ENCODE data around the gene ASB13. TPM values are rescaled to one million over a fixed set of nuclear protein-coding genes. Genes with fewer than 3 reads are reported as not detected.

Gene ASB13
- total and polyA plus RNA-seq, 2 of the 13 experiments (the other 11 are each of a cell fraction or from before 2014, with no cell fraction given), result 9.3 to 15.4 TPM

DNA sequence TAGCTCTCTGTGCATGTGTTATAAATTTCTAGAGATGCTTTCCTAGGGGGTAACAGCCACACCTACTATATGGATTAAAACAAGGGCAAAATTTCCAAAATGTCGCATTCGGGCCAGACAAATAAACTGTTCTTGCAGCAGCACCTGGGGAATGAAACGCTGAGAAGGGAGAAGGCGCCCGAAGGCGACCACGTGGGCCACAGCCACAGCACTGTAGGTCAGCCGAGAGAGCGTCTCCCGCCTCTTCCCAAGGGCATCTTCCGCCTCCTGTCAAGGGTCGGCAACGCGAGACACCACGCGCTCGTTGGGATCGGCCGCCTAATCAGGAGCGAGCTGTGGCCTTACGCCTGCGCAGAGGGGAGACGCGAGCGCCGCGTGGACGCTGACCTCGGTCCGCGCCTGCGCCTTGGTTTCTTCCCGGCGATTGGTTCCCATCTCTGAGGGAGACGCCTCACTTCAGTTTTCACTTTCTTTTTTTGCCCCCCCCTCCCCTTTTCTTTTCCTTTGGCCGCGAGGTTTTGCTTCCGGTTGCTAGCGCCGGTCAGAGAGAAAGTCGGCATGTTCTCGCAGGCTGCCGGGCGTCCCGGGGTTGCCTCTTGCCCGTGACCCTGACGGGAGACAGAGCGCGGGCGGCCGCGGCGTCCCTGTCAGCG, 18.0 kb upstream of the ASB13 start, which contains the start of gene TASOR2 (continued):
- TF ChIP-seq NFYC (CRISPR knock-in tag; IDR thresholded peaks at IDR 0.05) (peak; percentile 81), ZBTB42 (CRISPR knock-in tag; IDR thresholded peaks at IDR 0.05) (no peak), ADNP (CRISPR knock-in tag; IDR thresholded peaks at IDR 0.05) (no peak), MED13 (CRISPR knock-in tag; IDR thresholded peaks at IDR 0.05) (0 out of 2 replicates have a peak, but pooled peaks have one; percentile 54), ATF7-NPFF (CRISPR knock-in tag; IDR thresholded peaks at IDR 0.05; ENCODE audit: low read depth) (peak; percentile 94), ATM (IDR thresholded peaks at IDR 0.05; ENCODE audit: borderline replicate concordance) (no peak), KLF12 (CRISPR knock-in tag; IDR thresholded peaks at IDR 0.05; ENCODE audit: borderline replicate concordance) (peak; percentile 29; the same call in 1 of the 2 replicates), ZNF850 (CRISPR knock-in tag; conservative IDR thresholded peaks at IDR 0.05) (no peak; the same call in 1 of the 2 replicates), ZNF337 (CRISPR knock-in tag; IDR thresholded peaks at IDR 0.05; ENCODE audit: borderline replicate concordance, low read depth) (peak; percentile 72; the same call in 1 of the 2 replicates), SALL1 (CRISPR knock-in tag; IDR thresholded peaks at IDR 0.05) (peak; percentile 99), ZFP41 (CRISPR knock-in tag; IDR thresholded peaks at IDR 0.05; ENCODE audit: borderline replicate concordance) (peak; percentile 100), FOSL2 (CRISPR knock-in tag; IDR thresholded peaks at IDR 0.05) (peak; percentile 67), FIP1L1 (IDR thresholded peaks at IDR 0.05; ENCODE audit: borderline replicate concordance, insufficient read depth, low read depth, low read length) (peak; percentile 85; the same call in 1 of the 2 replicates), ZNF180 (CRISPR knock-in tag; IDR thresholded peaks at IDR 0.05; ENCODE audit: borderline replicate concordance, low read depth) (no peak)
- TF ChIP-seq, protein P1, sequence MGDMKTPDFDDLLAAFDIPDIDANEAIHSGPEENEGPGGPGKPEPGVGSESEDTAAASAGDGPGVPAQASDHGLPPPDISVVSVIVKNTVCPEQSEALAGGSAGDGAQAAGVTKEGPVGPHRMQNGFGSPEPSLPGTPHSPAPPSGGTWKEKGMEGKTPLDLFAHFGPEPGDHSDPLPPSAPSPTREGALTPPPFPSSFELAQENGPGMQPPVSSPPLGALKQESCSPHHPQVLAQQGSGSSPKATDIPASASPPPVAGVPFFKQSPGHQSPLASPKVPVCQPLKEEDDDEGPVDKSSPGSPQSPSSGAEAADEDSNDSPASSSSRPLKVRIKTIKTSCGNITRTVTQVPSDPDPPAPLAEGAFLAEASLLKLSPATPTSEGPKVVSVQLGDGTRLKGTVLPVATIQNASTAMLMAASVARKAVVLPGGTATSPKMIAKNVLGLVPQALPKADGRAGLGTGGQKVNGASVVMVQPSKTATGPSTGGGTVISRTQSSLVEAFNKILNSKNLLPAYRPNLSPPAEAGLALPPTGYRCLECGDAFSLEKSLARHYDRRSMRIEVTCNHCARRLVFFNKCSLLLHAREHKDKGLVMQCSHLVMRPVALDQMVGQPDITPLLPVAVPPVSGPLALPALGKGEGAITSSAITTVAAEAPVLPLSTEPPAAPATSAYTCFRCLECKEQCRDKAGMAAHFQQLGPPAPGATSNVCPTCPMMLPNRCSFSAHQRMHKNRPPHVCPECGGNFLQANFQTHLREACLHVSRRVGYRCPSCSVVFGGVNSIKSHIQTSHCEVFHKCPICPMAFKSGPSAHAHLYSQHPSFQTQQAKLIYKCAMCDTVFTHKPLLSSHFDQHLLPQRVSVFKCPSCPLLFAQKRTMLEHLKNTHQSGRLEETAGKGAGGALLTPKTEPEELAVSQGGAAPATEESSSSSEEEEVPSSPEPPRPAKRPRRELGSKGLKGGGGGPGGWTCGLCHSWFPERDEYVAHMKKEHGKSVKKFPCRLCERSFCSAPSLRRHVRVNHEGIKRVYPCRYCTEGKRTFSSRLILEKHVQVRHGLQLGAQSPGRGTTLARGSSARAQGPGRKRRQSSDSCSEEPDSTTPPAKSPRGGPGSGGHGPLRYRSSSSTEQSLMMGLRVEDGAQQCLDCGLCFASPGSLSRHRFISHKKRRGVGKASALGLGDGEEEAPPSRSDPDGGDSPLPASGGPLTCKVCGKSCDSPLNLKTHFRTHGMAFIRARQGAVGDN (CRISPR knock-in tag; IDR thresholded peaks at IDR 0.05), result peak; percentile 100
- TF ChIP-seq, protein P2, sequence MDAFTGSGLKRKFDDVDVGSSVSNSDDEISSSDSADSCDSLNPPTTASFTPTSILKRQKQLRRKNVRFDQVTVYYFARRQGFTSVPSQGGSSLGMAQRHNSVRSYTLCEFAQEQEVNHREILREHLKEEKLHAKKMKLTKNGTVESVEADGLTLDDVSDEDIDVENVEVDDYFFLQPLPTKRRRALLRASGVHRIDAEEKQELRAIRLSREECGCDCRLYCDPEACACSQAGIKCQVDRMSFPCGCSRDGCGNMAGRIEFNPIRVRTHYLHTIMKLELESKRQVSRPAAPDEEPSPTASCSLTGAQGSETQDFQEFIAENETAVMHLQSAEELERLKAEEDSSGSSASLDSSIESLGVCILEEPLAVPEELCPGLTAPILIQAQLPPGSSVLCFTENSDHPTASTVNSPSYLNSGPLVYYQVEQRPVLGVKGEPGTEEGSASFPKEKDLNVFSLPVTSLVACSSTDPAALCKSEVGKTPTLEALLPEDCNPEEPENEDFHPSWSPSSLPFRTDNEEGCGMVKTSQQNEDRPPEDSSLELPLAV (CRISPR knock-in tag; conservative IDR thresholded peaks at IDR 0.05; ENCODE audit: low read depth), result no peak
- TF ChIP-seq, protein P3, sequence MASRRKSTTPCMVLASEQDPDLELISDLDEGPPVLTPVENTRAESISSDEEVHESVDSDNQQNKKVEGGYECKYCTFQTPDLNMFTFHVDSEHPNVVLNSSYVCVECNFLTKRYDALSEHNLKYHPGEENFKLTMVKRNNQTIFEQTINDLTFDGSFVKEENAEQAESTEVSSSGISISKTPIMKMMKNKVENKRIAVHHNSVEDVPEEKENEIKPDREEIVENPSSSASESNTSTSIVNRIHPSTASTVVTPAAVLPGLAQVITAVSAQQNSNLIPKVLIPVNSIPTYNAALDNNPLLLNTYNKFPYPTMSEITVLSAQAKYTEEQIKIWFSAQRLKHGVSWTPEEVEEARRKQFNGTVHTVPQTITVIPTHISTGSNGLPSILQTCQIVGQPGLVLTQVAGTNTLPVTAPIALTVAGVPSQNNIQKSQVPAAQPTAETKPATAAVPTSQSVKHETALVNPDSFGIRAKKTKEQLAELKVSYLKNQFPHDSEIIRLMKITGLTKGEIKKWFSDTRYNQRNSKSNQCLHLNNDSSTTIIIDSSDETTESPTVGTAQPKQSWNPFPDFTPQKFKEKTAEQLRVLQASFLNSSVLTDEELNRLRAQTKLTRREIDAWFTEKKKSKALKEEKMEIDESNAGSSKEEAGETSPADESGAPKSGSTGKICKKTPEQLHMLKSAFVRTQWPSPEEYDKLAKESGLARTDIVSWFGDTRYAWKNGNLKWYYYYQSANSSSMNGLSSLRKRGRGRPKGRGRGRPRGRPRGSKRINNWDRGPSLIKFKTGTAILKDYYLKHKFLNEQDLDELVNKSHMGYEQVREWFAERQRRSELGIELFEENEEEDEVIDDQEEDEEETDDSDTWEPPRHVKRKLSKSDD (CRISPR knock-in tag; IDR thresholded peaks at IDR 0.05; ENCODE audit: low read depth), result peak; percentile 89
- TF ChIP-seq, protein P4, sequence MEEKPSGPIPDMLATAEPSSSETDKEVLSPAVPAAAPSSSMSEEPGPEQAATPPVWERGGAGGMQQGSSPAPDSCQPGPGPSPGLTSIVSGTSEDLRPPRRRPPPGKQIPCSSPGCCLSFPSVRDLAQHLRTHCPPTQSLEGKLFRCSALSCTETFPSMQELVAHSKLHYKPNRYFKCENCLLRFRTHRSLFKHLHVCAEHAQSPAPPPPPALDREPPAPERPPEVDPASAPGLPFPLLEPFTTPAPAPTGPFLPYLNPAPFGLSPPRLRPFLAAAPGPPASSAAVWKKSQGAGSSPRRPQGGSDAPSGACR (CRISPR knock-in tag; IDR thresholded peaks at IDR 0.05), result peak; percentile 60; the same call in 1 of the 2 replicates
- TF ChIP-seq, protein P5, sequence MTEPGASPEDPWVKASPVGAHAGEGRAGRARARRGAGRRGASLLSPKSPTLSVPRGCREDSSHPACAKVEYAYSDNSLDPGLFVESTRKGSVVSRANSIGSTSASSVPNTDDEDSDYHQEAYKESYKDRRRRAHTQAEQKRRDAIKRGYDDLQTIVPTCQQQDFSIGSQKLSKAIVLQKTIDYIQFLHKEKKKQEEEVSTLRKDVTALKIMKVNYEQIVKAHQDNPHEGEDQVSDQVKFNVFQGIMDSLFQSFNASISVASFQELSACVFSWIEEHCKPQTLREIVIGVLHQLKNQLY (CRISPR knock-in tag; IDR thresholded peaks at IDR 0.05), result peak; percentile 83; the same call in 1 of the 2 replicates
